Ramos (cell line): ENCODE data around the gene TSPAN11.

Source experiments
- in situ Hi-C: fragments of 300-500 bp; cut with MboI; formaldehyde crosslinking; loops from one replicate; pipeline ENCODE4 v1.14.3; 2022; ENCODE audit warnings: low sequenced_read_pairs; ENCODE audit not compliant: unreplicated experiment

TSPAN11 gene

DNA sequence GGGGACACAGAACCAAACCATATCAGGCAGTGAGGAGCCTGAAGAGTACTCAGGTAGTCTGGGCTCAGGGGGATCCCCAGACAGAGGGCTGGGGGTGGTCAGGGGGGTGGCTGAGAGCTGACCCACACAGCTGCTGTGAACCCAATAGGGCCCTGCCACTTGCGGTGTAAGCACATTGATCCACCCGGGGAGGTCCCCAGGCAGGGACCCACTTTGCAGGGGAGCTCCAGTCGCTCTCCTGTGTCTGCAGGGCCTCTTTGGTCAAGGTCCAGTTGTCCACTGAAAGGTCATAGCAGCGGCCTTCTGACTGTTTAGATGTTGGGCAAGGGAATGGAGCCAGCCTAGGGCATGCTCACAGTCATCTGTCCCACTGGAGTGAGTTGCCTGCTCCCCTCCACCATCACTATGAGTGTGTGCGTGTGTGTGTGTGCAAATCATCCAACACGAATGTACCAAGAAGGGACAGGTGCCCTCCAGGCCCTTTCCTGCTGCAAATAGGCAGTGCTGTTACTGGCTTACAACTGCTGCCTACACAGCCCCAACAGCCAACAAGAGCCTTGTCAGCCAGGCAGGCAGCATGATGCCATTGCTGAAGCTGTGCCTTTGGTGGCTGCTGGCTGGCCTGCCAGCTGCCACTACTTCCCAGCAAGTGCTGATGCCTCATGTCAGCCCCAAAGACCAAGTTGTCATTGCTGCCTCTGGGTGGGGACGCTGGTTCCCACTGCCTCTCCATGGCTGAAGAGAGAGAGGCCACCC is 71.3 kb downstream of the TSPAN11 start:
- in situ Hi-C loops = no loop called here

DNA sequence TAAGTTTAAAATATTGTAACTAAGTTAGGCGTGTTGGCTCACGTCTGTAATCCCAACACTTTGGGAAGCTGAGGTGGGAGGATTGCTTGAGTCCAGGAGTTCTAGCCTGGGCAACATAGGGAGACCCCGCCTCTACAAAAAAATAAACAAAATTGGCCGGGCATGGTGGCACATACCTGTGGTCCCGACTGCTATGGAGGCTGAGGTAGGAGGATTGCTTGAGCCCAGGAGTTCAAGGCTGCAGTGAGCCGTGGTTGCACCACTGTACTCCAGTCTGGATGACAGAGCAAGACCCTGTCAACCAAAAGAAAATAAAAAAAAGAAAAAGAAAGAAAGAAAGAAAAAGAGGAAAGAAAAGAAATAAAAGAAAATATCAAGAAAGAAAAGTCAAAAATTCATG is 72.5 kb downstream of the TSPAN11 start:
- in situ Hi-C loops = no loop called here

DNA sequence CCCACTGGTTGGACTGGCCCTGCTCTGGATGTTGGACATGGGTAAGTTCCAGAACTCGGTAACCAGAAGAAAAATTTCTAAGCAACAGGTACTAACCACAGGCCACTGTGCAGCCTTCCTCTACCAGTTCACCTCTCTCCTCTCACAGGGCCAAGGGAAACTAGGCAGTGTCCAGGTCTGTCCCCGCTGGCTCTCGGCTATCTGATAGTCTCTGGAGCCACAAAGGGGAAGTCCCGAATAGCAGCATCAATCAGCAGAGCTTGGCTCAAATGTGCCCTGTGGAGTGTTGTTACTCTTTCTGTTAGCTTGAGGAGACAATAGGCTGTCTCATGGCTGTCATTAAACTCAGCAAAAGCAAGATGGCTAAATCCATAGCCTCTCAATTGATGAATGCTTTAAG is 73.2 kb downstream of the TSPAN11 start:
- in situ Hi-C loops = no loop called here

DNA sequence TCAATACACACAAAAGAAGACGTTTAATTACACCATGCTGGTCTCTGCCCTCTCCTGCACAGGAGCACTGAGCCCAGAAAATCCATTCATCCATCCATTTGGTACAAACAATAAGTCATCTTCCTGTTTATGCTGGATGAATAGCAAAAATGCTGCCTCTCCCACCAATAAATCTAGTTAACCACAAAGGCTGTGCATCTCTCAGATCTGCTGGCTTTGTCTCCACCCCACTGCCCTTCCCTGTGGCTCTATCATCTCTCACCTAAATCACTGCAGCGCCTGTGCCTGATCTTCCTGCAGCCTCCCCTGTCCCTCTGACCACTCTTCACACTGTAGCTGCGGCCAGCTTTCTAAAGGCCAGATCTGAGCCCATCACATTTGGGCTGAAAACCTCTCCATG is 74.2 kb downstream of the TSPAN11 start:
- in situ Hi-C loops = no loop called here

DNA sequence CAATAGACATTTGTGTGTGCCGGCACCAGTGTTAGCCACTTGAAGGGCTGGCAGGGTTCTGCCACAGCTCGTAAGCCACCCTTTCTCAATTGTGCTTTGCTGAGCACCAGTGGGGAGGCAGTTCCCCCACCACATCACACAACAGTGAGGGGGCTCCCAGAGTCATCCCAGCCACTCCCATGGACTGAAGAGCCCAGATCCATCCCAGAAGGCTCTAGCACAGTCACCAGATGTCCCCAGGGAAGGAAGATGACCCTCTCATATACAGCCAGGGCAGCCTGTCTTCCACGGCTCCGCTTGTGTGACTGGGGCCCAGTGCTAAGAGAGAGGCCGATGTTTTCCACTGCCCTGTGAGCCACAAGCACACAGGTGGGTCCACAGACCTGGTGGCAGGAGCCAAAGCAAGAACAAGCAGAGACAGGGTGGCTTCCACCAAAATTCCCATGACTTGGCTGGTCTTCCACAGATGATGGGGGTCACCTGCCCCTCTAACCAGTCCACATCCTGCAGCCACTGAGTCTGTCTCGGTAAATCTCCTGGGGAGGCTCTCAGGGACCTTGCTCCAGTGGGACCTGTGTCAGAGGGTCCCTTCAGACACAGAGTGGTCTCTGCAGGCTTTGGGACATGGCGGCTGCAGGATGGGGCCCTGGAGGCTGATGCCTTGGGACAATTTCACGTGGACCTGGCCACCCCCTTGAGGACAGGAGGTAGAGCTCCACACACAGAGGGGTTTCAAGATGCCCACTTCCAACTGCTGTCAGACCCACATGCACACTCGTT is 75.2 kb downstream of the TSPAN11 start:
- in situ Hi-C loops = no loop called here

DNA sequence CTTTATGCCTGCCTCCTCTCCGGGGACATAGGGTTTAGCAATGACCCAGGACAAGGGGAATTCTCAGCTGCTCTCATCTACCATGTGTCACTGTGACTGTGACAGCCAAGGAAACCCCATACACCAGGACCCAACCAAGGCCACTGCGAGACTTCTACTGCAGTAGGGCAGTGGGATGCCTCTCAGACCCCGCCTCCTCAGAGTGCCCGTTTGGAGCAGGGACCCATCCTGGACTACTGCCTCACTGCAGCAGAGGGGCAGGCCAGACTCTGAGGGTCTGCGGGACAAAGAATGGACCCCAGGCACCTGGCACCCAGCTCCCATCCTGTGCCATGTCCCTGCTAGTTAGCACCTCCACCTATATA is 75.8 kb downstream of the TSPAN11 start:
- in situ Hi-C loops = no loop called here

DNA sequence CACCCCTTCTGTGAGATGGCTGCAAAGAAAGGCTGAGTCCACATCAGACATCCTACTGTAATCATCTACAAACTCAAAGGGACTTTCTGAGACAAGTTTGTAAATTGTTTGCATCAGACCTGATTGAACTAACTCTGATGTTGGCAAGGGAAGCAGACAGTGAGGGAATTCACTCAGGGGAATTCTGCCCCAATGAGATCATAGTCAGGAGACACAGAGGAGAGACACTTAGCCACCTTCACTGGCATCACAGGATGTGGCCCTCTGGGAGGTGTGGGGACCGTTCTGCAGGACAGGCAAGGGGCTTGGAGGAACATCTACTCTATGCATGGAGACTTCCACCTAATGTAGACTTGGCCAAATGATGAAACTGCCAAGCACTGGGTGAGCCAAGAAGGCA is 76.5 kb downstream of the TSPAN11 start:
- in situ Hi-C loops = no loop called here

DNA sequence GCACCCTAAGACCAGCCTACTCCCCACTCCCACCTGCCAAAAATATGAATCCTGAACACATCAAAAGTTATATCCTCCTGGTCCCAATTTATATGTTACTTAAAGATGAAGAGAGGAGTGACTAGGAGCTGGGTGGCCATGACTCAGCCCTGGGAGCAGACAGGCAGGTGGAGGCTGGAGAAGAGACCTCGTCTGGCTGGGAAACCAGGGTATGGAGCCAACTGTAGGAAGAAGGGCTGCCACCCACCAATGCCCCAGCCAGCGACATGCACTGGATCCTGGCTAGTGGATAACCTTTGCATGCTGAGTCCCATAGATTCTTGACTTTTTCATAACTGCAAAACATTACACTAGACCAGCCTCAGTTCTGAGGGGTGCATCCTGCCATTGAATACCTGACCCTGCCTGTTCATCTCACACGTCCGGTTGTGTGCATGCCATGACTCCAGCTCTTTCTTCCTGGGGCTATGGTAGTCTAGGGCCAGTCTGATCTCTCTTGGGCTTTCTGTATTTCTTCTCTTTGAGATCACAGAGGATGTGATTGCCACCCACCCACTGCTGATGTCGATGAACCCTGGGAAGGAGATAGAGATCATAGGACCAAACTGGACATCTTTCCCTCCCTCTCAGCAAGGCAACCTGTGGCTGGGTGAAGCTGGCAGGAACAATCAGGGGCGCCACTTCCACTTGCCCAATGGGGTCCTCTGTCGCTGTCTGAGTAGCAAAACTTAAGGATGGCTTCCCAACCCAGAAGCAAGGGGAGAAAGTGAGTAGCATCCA is 77.5 kb downstream of the TSPAN11 start:
- in situ Hi-C loops = no loop called here

DNA sequence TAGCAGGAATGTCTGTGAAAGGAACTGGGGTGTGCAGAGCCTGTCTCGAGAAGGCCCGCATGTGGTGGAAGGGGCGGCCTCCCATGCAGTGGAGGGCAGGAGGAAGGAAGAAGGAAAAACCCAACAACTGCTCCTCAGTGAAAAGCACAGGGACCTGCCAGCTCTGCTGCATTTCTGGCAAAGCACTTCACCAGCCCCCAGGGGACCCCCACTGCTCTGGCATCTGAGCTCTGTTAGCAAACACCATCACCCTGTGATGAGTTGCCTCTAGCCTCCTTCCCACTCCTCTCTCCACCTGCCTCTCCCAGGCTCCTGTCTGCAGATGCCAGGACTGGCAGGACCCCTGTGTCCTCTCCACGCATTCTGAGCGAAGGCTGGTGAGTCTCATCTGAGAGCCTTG is 78.1 kb downstream of the TSPAN11 start:
- in situ Hi-C loops = no loop called here

DNA sequence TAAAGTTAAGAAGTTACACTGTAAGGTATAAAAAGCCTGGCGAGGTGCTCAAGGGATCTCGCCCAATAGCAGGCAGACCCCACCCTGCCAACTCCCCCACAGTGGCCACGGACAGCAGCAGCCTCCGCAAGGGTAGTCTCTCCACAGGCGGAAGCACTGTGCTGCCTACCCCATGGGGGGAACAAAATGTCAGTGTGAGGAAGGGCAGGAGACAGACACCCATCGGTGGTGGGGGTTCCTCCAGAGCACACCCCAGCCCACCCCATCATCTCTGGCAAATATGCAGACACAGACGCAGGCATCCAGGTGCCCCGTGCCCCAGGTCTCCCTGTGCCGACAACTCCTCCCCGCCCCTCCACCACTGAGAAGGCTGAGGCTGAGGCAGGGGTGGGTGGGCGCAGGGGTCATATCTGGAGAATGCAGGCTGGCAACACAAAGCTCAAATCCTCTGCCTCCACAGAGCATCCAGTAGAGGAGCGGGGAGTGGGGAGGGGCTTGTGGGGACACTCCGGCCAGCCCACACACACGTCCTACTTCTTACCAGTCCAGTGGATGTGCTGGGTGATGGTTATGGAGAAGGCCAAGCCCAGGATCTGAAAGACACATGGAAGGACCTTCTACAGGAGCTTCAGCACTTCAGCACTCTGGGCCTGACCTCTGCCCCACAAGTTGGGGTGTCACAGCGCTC is 78.9 kb downstream of the TSPAN11 start:
- in situ Hi-C loops = no loop called here

DNA sequence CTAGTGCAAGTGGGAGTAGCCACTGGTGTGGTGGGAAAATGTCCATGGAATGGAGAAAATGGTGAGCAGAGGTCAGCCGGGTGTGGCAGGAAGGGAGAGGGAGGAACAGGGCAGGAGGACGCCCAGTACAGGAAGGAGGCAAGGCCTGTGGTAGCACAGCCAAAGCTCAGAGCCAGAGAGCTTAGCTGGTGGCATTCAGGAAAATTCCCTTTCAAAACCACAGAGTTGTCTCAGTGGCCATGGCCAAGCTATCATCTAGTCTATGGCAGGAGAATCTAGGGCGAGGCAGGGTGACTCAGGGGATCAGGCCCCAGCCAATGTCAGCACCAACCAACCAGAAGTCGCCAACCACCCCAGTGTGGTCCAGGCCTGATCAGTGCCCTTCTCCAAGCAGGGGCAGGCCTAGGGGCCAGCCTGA is 79.4 kb downstream of the TSPAN11 start:
- in situ Hi-C loops = no loop called here

DNA sequence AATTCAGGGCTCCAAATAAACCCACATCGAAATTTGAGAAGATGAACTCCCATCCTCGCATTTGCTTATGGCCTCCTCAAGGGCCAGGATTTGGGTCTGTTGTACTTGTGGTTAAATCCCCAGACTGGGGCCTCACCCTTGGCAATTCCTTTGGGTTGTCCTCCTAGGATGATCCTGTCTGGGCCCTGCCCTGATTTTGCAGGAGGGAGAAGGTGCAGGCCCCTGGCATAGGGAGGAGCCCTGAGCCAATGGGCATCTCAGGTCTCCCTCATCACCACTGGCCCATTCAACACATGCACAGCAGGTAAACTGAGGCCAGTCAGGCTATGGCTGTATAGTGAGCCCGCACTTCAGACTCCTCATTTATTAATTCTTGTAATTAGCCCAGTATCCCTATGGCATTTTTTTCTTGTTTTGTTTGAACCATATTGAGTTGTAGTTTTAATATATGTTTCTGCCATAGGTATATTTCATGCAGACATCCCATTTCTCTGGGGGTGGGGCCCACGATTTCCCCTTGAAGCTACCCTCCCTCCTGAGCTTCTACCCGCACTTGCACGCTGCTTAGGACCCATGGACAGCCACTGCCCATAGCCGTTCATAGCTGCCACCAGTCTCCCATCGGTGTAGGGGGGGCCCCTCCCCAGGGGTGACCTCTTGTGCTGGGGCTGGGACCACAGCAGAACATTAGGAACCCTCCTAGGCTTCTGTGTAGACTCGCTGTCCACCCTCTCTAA is 80.0 kb downstream of the TSPAN11 start:
- in situ Hi-C loops = no loop called here

DNA sequence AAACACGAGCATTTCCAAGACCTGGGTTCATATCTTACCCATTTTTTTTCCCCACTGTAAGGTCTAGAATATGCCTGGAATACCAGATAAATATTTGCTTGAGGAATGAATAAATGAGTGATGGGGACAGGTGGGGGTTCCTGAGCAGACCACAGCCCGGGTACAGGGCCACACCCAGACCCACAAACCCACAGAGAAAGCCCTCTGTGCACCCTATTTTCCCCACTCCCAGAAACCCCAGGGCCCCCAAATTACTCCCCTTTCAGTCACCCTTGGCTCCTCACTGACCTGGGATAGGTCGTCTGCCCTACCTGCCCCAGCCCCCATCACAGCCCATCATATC is 80.6 kb downstream of the TSPAN11 start:
- in situ Hi-C loops = no loop called here

DNA sequence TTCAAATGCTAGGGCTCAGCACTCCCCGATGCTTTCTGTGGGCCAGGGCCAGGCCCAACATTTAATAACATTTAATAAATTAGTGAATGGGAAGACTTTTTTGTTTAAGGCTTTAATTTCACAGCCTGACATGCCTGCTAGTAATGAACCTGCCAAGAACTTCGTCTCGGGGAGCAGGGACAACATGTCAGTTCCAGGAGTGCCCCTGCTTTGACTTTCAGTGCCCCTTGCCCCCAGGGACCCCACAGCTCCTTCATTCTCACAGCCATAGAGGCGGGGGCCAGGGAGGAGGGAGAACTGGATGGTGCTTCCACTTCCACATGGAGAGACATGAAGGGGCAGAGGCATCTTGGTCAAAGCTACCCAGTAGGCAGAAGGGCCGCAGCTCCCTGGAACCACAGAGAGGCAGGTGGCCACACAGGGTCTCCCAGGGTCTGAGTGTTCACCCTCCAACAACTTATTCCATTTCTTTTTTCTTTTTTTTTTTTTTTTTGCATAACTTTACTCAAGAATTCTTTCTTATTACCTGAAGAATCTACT is 81.2 kb downstream of the TSPAN11 start:
- in situ Hi-C loops = no loop called here

DNA sequence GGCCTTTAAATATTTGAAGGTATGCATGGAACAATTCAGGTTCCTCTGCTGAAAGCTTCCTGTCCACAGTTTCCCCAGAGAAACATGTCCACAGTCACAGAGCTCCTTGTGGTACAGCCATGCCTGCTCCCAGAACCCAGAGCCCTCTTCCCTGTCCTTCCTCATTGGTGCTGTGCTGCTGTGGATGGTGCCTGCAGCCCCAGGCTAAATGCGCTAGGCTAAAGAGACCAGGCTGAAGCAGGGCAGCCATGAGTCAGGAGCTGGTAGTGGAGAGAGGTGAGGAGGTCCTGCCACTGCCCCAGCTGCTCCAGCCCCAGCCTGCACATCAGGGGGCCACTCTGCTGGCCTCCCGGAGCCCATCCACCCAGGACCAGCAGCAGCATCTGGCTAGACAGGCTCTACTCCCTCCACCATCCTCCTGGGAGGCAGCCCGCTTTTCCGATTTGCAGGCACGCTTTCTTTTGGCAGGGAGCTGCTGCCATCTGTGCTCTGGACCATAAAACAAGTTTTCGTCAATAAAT is 81.8 kb downstream of the TSPAN11 start:
- in situ Hi-C loops = no loop called here

DNA sequence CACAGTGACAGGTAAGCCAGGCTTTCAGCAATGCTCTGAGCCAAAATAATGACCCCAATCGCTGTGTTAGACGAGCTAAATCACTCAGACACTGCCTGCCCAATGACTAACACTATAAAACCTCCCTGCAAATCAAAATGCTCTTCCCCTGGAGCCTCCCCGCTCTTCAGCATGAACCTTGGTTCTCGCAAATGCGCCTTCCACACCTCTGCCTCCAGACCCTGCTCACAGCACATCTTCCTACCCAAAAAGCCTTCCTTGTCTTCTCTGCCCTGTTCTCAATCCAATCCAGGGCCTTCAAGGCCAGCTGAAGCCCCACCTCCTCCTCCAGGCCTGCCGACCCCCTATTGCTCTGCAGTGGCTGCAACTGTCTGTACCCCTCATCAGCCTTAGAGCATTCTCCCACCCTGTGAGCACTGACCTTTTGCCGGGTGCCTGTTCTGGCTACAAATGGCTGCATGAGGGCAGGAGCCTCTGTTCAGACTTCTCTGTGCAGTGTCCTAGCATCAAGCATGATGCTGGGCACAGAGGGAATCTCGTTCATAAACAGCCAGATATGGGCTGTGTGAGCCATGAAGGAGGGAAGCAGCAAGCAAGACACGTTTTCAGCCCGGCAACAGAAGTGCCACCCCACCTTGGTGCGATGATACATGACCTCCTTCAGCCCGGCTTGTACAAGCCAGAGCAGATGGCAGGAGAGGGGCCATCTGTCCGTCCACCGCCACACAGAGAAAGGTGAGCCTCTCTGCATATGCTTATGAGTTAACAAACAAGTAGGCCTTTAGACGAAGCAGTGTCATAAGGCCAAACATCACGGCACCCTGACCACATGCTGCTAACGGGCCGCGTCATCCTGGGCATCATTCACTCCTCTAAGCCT is 82.7 kb downstream of the TSPAN11 start:
- in situ Hi-C loops = no loop called here

DNA sequence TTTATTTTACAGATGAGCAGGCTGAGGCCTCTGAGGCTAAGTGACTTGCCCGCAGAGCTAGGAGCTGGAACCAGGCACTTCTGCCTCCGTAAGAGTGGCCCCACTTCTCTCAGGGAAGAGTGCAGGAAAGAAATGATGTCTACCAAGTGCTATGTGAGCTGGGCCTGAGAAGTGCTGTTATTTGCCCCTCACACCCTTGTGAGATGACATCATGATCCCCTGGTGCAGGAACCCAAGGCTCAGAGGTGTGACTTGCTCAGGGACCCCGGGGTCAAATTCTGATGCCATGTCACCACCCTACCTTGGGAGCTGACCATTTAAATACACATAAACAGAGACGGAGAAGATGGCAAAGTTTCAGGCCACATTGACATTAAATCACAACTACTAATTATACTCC is 83.4 kb downstream of the TSPAN11 start:
- in situ Hi-C loops = no loop called here

DNA sequence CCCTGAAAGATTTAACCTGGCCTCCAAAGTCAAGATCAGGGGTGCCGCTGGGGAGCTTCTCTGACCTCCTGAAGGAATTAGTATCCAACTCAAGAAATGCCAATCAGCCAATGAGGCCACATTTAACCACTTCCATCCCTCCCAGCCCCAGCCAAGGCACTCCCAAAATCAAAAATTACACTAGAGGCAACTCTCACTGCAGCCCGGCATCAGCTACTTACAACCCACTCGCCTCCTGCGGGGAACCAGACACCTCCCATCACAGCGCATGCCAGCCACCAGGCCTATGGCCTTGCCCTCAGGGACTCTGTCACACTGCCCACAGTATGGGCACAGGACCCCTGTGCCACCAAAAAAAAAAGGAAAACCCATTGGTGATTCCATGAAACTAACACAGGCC is 84.8 kb downstream of the TSPAN11 start:
- in situ Hi-C loops = no loop called here
